Hippocampal formation (tissue), 2 donors: Measurements from ENCODE around the gene C8G.

ENCODE experiments used
- DNase-seq, 2 donors: peaks; one replicate each; lab custom pipeline; 2025; lab: John Stamatoyannopoulos, UW

Gene C8G

DNA sequence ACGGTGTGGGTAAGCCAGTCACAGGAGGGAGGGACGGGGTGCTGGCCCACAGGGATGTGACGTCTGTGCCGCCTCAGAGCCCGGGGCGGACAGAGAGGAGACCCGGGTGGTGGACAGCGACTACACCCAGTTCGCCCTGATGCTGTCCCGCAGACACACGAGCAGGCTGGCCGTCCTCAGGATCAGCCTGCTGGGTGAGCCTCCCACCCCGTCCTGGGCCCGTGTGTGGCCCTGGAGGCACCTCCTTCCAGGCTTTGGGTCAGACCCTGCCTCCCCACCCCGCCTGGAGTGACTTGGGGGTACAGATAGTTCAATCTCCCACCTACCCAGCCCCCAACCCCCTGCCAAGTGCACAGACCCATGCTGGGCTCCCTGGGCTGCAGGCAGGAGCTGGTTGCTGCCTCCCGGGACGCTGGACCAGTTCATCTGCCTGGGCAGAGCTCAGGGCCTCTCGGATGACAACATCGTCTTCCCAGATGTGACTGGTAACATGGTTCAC, 8.8 kb downstream of the C8G start:
- no peak for DNase-seq

GRCh38 chr9:136954270-136955083, 9.4 kb downstream of the C8G start:
- no peak for DNase-seq

- no peak for DNase-seq
Observed at GRCh38 chr9:136955202-136955942, 10.3 kb downstream of the C8G start.

GRCh38 chr9:136955943-136956335, 10.9 kb downstream of the C8G start:
- DNase-seq: no peak

GRCh38 chr9:136956604-136957003, 11.6 kb downstream of the C8G start:
- no peak for DNase-seq

DNA sequence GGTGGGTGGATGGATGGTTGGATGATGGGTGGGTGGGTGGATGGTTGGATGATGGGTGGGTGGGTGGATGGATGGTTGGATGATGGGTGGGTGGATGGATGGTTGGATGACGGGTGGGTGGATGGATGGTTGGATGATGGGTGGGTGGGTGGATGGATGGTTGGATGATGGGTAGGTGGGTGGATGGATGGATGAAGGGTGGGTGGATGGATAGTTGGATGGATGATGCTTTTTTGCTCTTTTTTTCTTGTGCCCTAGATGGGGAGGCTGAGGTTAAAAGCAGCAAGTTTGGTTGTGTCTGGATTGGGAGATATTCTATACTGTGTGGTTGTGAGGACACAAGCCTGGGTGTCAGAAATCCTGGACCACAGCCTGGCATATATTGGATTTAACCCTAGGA, 12.4 kb downstream of the C8G start:
- DNase-seq: no peak

DNA sequence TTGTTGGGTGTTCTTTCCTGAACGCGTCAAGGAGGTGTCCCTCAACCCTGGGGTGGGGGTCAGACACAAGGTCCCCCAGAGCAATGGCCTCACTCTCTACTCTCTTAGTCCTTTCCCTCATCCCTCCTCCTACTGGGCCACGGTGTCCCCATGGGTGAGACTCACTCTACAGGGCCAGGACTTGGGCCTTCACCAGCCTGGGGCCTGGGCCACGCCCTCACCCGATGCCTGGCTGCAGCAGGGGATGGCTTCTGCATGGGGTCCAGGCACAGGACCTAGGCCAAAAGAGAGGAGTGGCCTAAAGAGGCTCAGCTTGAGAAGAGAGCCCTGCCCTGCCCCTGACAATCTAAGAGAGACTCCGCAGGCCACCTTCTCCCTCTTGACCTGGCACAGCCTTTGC, 12.9 kb downstream of the C8G start:
- DNase-seq: no peak

- DNase-seq: no peak
Observed at GRCh38 chr9:136958473-136958872, 13.4 kb downstream of the C8G start.

- no peak for DNase-seq
Observed at GRCh38 chr9:136958898-136959850, 14.1 kb downstream of the C8G start.

GRCh38 chr9:136960212-136960937, 15.3 kb downstream of the C8G start:
- no peak for DNase-seq

DNA sequence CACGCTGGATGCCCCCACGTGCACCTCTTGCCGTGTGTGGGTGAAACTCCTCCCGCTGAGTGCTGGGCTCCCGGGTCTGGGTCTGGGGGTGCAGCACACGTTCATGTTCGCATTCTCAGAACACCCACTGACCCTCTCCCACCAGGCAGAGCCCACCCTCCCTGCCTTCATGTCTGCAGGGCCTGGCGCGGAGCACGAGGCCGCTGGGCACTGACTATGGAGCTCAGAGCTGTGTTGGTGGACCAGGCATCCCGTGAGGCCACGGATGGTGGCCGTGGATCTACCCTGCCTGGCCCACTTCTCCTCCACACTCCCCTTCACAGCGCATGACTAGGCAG, 15.9 kb downstream of the C8G start:
- no peak for DNase-seq

DNA sequence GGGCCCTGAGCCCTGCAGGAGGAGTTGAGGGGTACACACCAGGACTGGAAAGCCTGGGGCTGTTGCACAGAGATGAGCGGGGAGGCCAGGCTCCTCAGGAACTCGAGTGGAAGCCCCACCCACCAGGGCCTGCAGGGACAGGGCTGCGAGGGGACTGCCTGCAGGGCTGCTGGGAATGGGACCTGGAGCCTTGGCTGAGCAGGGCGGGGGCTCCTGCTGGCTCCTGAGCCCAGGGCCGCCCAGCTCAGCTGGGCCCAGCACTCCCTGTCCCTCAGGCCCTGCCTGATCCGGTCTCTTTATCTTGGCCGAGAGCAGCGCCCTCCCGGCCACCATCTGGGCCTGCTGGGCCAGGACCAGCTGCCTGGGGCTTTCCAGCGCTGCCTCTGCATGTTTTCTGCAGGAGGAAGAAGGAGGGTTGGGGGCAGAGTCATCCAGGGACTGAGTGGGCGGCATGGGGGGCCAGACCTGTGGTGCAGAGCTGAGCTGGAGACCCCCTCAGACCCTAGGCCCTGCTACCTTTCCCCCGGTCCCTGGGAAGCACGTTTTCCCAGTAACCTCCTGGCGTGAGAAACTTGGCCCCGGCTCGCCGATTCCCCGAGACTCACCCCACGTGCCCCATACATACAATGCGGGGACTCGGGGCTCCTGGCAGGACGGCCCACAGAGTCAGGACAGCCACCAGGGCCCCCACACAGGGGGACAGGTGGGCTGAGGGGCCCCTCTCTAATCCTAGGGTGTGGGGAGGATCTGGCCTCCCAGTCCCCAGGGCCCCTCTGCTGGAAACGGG, 16.4 kb downstream of the C8G start:
- DNase-seq: peak in 1 of 2 donors; percentile 37

DNA sequence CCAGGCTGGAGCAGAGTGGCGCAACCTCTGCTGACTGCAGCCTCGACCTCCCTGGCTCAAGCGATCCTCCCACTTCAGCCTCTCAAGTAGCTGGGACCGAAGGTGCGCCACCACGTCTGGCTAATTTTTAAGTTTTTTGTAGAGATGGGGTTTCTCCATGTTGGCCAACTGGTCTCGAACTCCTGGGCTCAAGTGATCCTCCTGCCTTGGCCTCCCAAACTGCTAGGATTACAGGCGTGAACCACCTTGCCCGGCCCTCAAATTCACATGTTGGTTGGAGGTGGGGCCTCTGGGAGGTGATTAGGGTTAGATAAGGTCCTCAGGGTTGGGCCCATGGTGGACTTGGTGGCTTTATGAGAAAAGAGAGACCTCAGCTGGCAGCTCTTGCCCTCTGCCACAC, 17.1 kb downstream of the C8G start:
- no peak for DNase-seq

DNA sequence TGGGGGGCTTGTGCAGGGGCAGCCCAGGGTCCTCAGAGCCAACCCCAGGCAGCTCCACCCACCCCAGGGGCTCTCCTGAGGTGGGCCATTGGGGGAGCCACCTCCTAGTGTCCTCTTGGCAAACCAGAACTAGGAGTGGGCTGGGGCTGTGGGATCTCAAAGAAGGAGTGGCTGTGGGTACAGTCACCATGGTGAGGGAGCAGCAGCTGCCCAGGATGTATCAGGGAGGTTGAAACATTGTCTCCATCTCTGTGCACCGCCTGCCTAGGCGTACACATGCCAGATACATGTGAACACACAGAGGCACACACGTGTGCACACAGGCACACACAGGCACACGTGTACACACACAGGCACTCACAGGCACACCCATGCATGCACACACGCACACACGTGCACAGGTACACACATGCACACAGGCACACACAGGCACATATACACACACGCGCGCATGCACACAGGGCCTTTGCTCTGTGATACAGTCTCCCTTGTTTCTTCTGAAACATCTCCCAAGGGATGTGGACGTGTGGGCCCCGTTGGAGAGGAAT, 17.7 kb downstream of the C8G start:
- DNase-seq: no peak

DNA sequence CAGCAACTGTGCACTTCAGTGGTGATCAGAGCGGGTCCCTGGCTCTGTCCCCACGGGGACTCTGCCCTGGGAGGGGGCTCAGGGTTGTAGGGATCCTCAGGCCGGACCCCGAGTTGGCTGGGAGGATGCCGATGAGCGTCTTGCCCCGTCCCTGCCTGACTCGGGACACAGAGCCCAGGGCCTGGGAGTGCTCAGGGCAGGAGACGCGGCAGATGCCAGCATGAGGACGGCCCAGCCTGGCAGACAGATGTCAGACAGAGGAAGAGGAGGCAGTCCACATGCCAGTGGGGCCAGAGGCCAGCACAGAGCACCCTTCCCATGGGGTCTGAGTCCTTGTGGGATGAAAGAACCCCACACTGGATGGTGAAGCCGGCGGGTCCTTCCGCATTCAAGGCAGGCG, 18.3 kb downstream of the C8G start:
- DNase-seq: no peak

GRCh38 chr9:136963751-136964150, 18.7 kb downstream of the C8G start:
- DNase-seq: no peak

- no peak for DNase-seq
Observed at GRCh38 chr9:136964171-136964689, 19.2 kb downstream of the C8G start.

- DNase-seq: no peak
Observed at GRCh38 chr9:136964833-136965422, 19.9 kb downstream of the C8G start.

GRCh38 chr9:136965771-136966484, 20.9 kb downstream of the C8G start:
- DNase-seq: peak; percentile 57 to 88
